Measurements from ENCODE around the gene CD48. TPM values are rescaled to one million over a fixed set of nuclear protein-coding genes. Genes with fewer than 3 reads are reported as not detected.
"Not testable (repeated sequence)": the region's sequence is repeated elsewhere in the genome, so short reads cannot be mapped to it uniquely, and the experiment has no call there.

Gene CD48
- total RNA-seq, 1 experiment from 2014 or later, result 2.2 TPM

GRCh38 chr1:160712525-160713080 lies 981 bp upstream of the CD48 start:
- not testable (repeated sequence) for H3K4me3 ChIP-seq (ENCODE audit: insufficient read depth, low read depth, low read length); DNase-seq; H3K36me3 ChIP-seq (replicated peaks; ENCODE audit: control insufficient read depth, insufficient read depth, low read length); H3K27me3 ChIP-seq (ENCODE audit: control insufficient read depth, insufficient read depth, low read length)

GRCh38 chr1:160711276-160711601 lies 383 bp downstream of the CD48 start:
- H3K36me3 ChIP-seq (replicated peaks; ENCODE audit: control insufficient read depth, insufficient read depth, low read length), result no peaks in the 10 kb centered on the region
- no peak overlapping the region for H3K4me3 ChIP-seq (ENCODE audit: insufficient read depth, low read depth, low read length)
- no peaks in the 10 kb centered on the region; the same call in 1 of the 2 replicates for H3K27me3 ChIP-seq (ENCODE audit: control insufficient read depth, insufficient read depth, low read length)
- DNase-seq, result no peak

- Histone ChIP-seq H3K27me3 (ENCODE audit: control insufficient read depth, insufficient read depth, low read length) (no peaks in the 10 kb centered on the region; the same call in 1 of the 2 replicates), H3K4me3 (ENCODE audit: insufficient read depth, low read depth, low read length) (no peak overlapping the region), H3K36me3 (replicated peaks; ENCODE audit: control insufficient read depth, insufficient read depth, low read length) (no peaks in the 10 kb centered on the region)
- no peak for DNase-seq
Measured at GRCh38 chr1:160710517-160711252, 937 bp downstream of the CD48 start.

GRCh38 chr1:160709715-160710114 lies 1.9 kb downstream of the CD48 start:
- no peaks in the 10 kb centered on the region for H3K36me3 ChIP-seq (replicated peaks; ENCODE audit: control insufficient read depth, insufficient read depth, low read length)
- no peak for DNase-seq
- no peaks in the 10 kb centered on the region; the same call in 1 of the 2 replicates for H3K27me3 ChIP-seq (ENCODE audit: control insufficient read depth, insufficient read depth, low read length)
- no peak overlapping the region for H3K4me3 ChIP-seq (ENCODE audit: insufficient read depth, low read depth, low read length)

- Histone ChIP-seq H3K4me3 (ENCODE audit: insufficient read depth, low read depth, low read length) (no peak overlapping the region), H3K27me3 (ENCODE audit: control insufficient read depth, insufficient read depth, low read length) (no peaks in the 10 kb centered on the region; the same call in 1 of the 2 replicates), H3K36me3 (replicated peaks; ENCODE audit: control insufficient read depth, insufficient read depth, low read length) (no peaks in the 10 kb centered on the region)
- no peak for DNase-seq
Measured at GRCh38 chr1:160708801-160709200, 2.8 kb downstream of the CD48 start.

- no peak for DNase-seq
- no peaks in the 10 kb centered on the region for H3K36me3 ChIP-seq (replicated peaks; ENCODE audit: control insufficient read depth, insufficient read depth, low read length)
- no peak overlapping the region for H3K4me3 ChIP-seq (ENCODE audit: insufficient read depth, low read depth, low read length)
- H3K27me3 ChIP-seq (ENCODE audit: control insufficient read depth, insufficient read depth, low read length), result no peaks in the 10 kb centered on the region; the same call in 1 of the 2 replicates
Measured at GRCh38 chr1:160708118-160708517, 3.5 kb downstream of the CD48 start.

GRCh38 chr1:160707236-160708064 lies 4.2 kb downstream of the CD48 start:
- DNase-seq, result no peak
- Histone ChIP-seq H3K27me3 (ENCODE audit: control insufficient read depth, insufficient read depth, low read length) (no peaks in the 10 kb centered on the region; the same call in 1 of the 2 replicates), H3K36me3 (replicated peaks; ENCODE audit: control insufficient read depth, insufficient read depth, low read length) (no peaks in the 10 kb centered on the region), H3K4me3 (ENCODE audit: insufficient read depth, low read depth, low read length) (no peak overlapping the region)

- no peak overlapping the region for H3K4me3 ChIP-seq (ENCODE audit: insufficient read depth, low read depth, low read length)
- no peak for DNase-seq
- no peaks in the 10 kb centered on the region; the same call in 1 of the 2 replicates for H3K27me3 ChIP-seq (ENCODE audit: control insufficient read depth, insufficient read depth, low read length)
- H3K36me3 ChIP-seq (replicated peaks; ENCODE audit: control insufficient read depth, insufficient read depth, low read length), result no peaks in the 10 kb centered on the region
Measured at GRCh38 chr1:160706526-160707235, 4.9 kb downstream of the CD48 start.

- Histone ChIP-seq H3K36me3 (replicated peaks; ENCODE audit: control insufficient read depth, insufficient read depth, low read length) (no peaks in the 10 kb centered on the region), H3K4me3 (ENCODE audit: insufficient read depth, low read depth, low read length) (no peak overlapping the region), H3K27me3 (ENCODE audit: control insufficient read depth, insufficient read depth, low read length) (no peaks in the 10 kb centered on the region; the same call in 1 of the 2 replicates)
- no peak for DNase-seq
Measured at GRCh38 chr1:160705742-160706141, 5.9 kb downstream of the CD48 start.

- not testable (repeated sequence) for H3K4me3 ChIP-seq (ENCODE audit: insufficient read depth, low read depth, low read length); H3K27me3 ChIP-seq (ENCODE audit: control insufficient read depth, insufficient read depth, low read length); DNase-seq; H3K36me3 ChIP-seq (replicated peaks; ENCODE audit: control insufficient read depth, insufficient read depth, low read length)
Measured at GRCh38 chr1:160705212-160705621, 6.4 kb downstream of the CD48 start.

- no peak for DNase-seq
- H3K4me3 ChIP-seq (ENCODE audit: insufficient read depth, low read depth, low read length), result no peak overlapping the region
- no peaks in the 10 kb centered on the region; the same call in 1 of the 2 replicates for H3K27me3 ChIP-seq (ENCODE audit: control insufficient read depth, insufficient read depth, low read length)
- no peaks in the 10 kb centered on the region for H3K36me3 ChIP-seq (replicated peaks; ENCODE audit: control insufficient read depth, insufficient read depth, low read length)
Measured at GRCh38 chr1:160704250-160704649, 7.4 kb downstream of the CD48 start.

- H3K4me3 ChIP-seq (ENCODE audit: insufficient read depth, low read depth, low read length), result no peak overlapping the region
- no peaks in the 10 kb centered on the region for H3K36me3 ChIP-seq (replicated peaks; ENCODE audit: control insufficient read depth, insufficient read depth, low read length)
- DNase-seq, result no peak
- no peaks in the 10 kb centered on the region for H3K27me3 ChIP-seq (ENCODE audit: control insufficient read depth, insufficient read depth, low read length)
Measured at GRCh38 chr1:160702100-160702499, 9.5 kb downstream of the CD48 start.

GRCh38 chr1:160692390-160692789 lies 19.2 kb downstream of the CD48 start:
- DNase-seq; H3K4me3 ChIP-seq (ENCODE audit: insufficient read depth, low read depth, low read length); H3K36me3 ChIP-seq (replicated peaks; ENCODE audit: control insufficient read depth, insufficient read depth, low read length); H3K27me3 ChIP-seq (ENCODE audit: control insufficient read depth, insufficient read depth, low read length): not testable (repeated sequence)

GRCh38 chr1:160685266-160685665 lies 26.4 kb downstream of the CD48 start:
- no peaks in the 10 kb centered on the region for H3K27me3 ChIP-seq (ENCODE audit: control insufficient read depth, insufficient read depth, low read length)
- no peaks in the 10 kb centered on the region for H3K36me3 ChIP-seq (replicated peaks; ENCODE audit: control insufficient read depth, insufficient read depth, low read length)
- no peak for DNase-seq
- no peak overlapping the region for H3K4me3 ChIP-seq (ENCODE audit: insufficient read depth, low read depth, low read length)

Measured in H7 (cell line).